ENCODE results near the gene GRM1. TPM values are rescaled to one million over a fixed set of nuclear protein-coding genes. Genes with fewer than 3 reads are reported as not detected.

The GRM1 gene
- total RNA-seq, 1 donor from 2014 or later = 0.13 TPM

DNA sequence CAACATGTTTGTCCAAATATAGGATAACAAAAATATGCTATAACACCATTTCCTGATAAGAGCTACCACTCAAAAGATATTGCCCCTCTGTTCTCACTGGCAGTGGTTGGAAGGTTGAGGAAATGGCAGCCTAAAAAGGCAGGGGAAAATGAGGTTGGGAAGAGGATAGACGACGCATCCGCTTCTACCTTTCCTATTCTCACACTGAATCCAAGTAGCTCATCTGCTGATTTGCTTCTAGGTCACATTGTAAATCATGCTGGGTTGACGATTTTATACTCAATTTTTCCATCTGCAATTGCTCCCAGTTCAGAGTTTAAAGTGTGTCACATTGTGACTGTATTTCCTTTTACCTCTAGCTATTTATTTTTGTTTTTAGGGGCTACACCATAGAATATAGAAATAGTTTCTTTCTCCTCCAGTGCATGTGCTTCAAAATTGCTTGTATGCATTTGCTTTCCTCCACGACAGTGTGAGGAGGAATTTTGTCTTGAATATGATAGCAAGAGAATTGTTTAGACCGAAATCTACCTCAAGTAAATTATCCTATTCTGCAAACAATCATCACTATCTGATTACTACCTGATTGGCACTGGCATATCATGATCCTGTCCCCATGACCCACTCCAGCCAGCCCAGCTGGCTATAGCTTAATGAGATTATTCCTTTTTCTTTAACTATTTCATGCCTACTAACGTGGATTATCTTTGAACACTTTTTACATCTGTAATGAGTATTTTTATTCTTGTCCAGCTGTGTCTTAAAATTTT lies 335.2 kb downstream of the GRM1 start:
- peak in 1 of 2 donors; percentile 30 for DNase-seq (ENCODE audit: low read depth in 2 of 2)

DNA sequence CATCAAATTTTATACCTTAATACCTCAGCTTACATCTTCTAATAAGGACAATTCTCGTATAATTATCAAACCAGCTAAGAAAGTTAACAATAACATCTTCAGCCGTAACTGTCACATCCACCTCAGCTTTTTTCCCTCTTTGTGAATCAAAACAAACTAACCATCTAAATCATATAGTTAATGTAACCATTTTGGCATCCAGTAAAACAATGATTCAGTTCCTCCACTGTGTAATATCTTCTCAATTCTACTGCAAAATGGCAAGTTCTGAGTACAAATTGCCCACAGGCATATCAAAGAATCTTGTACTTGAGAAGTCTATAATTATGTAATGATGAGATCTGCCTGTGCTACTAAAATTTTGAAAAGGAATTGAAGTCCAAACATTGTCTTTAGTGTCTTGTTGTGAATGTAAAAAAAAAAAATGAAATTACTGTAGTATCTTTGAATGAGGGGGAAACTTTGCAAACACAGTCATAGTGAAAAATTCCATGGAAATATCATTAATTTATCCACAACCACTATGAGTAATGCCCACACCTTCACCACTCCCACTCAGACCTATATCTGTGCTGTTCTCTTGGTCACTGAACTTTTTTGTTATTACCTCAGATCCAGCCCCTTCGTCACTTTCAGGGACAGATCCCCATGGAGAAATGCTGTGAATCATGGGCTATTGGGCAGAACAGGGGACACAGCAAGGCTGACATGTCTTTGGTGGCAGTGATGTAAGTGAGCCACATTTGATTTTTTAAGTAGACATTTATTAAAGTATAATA lies 336.1 kb downstream of the GRM1 start:
- DNase-seq (ENCODE audit: low read depth in 2 of 2) = no peak

DNA sequence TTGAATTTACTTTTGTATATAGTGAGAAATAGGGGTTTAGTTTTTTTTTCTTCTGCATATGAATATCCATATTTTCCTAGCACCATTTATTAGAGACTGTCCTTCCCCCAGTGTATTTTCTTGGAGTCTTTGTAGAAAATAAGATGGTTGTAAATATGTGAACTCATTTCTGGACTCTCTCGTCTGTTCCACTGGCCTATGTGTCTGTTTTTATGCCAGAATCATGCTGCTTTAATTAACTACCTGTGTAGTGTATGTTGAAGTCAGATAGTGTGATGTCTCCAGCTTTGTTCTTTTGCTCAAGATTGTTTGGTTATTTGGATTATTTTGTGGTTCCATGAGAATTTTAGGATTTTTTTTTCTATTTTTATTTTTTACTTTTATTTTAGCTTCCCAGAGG lies 338.2 kb downstream of the GRM1 start:
- DNase-seq (ENCODE audit: low read depth in 2 of 2) = no peak

DNA sequence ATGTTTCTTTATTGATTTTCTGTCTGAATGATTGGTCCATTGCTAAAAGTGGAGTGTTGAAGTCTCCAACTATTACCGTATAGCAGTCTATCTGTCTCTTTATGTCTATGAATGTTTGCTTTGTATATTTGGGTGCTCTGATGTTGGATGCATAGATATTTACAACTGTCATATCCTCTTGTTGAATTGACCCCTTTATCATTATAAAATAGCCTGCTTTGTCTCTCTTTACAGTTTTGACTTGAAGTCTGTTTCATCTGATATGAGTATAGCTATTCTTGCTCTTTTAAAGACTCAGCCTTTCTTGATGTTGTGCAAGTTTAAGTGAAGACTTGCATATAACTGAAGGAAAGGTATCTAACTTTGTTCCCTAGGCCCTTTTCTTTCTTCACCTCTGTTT lies 341.0 kb downstream of the GRM1 start:
- DNase-seq (ENCODE audit: low read depth in 2 of 2) = no peak

DNA sequence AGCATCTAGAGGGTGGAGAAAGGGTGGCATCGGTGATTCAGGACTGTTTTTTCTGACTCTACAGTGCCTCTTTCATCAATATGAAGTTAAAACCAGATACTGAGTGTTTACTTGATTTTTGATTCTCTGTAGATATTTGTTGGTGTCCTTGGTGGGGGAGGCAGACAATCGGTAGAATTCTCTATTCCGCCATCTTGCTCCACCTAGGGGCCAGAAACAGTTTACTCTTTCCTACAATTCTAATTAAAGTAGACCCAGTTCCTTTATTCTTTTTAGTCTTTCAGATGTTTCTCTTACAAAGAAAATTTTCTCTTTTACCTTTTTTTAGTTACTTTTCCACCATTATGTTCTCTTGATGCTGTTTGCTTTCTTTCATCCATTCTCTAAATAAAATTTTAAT lies 352.6 kb downstream of the GRM1 start:
- no peak for DNase-seq (ENCODE audit: low read depth in 2 of 2)

DNA sequence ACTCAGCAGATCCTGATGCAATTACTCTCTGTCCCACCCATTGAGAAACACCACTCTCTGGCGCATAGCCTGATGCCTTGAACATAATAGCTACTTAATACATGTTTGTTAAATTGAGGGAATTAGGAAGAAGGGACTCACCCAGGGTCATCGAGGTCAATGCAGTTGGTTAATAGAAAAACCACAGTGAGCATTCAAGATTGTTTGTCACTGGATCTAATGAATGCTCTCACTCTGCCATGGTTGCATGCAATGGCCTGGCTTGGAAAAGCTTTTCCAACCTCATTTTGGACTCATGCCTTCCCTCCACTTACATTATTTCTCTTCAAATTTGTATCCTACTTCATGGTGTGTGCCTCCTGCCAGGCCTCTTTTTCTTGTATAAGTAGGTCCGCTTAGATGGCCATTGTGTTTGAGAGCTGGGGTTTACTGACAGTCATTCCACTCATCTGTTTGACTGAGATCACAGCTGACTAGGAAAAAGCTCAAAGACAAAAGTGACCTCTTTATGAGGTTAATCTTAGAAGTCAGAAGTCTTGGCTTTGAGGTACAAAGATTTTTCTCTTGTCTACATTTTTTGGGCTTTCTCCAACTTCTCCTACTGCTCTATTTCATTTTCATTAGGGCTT lies 360.0 kb downstream of the GRM1 start:
- DNase-seq (ENCODE audit: low read depth in 2 of 2) = no peak

DNA sequence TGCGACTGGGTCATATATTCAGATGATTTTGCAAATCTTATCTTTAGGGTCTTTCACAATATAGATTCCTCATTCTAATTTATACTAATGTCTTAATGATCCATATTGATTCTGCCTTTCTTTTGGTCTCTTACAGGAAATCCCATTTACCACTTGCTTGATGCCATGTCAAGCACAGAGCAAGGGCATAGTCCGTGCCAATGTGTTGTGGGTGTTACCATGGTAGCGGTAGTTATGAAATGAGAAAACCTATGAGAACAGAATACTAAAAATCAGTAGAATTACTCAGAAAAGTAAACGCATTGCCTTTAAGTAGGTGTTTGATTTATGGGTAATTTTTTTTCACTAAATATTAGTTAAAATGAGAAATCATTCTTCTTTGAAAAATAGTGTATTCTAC lies 360.9 kb downstream of the GRM1 start:
- DNase-seq (ENCODE audit: low read depth in 2 of 2) = no peak

DNA sequence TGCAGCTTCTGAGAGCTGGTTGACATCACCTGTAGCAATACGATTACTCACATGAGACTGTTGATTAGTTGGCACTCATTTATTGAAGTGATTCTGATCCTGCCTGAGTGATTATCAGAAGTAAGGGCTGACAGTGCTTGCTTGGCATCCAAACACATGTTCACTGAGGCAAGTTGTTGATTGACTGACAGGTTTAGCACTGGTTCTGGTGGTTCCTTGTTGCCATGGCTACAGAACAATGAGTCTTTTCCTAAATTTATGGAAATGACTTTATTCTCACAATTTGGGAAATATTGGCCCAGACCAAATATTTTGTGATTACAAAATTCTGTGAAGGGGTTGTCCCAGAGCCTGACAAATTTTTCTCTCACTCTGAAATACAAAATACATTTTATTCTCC lies 368.8 kb downstream of the GRM1 start:
- DNase-seq (ENCODE audit: low read depth in 2 of 2) = no peak

DNA sequence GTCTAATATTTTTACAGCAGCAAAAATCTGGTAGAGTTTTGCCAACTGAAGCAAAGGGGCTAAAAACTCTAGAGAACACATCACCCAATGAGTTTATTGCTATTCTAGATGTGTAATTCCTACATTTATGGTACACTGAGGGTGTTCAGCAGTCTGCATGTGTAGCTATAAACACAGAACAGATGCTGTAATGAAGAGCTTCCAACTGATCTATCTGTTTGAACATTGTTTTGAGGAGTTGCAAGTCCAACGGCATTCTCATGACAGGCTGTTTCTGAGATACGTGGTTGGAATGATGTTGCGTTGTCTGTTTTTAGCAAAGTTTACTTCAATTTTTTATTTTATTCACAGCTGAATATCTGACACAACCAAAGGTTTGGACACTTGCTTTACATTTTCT lies 373.6 kb downstream of the GRM1 start:
- no peak for DNase-seq (ENCODE audit: low read depth in 2 of 2)

DNA sequence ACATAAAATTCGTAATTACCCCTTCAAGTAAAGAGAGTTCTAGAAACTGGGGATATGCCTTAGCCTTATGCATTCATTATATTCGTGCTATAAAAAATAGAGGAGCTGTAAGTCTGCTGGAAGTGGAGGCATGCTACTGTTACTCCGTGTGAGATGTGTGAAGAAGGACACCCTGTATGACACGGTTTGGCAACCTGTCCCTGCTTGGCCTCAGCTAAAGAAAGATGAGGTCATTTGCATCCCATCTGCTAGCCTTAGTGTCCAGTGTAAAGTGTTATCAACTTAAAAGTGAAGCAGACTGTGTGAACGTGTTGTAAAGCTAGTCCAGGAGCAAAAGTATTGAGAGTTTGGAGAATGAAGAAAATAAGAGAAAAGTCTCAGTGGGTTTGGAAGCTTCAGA lies 379.7 kb downstream of the GRM1 start:
- DNase-seq (ENCODE audit: low read depth in 2 of 2) = no peak

DNA sequence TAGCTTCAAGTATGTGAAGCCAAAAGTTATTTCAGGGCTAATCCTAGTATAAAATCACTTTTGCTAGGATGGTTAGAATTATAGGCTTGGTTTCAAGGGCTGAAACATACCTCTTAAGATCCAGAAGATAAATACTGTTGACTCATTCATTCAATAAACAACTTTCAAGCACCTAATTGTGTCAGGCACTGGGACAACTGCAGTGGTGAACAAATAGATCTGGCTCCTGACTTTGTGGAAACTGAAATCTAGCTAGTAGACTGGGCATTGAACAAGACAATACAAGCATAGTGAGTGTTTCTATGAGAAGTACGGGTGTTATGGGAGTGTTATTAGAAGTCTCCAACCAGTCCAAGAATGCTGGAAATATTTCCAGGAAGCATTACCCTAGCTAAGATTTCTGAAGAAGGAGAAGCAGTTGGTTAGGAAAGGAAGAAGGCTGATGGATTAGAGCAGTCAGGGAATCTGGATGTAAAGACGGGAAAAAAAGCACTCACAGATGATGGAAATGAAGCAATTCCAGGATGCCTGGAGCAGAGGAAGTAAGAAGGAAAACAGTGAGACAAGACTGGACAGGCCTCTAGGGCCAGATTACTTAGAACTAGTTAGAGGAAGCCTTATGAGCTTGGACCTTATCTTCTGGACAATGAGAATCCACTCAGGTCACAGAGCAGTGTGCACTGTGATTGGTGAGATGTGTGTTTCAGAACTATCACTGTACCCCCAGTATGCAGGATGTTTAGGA lies 382.2 kb downstream of the GRM1 start:
- no peak for DNase-seq (ENCODE audit: low read depth in 2 of 2)

DNA sequence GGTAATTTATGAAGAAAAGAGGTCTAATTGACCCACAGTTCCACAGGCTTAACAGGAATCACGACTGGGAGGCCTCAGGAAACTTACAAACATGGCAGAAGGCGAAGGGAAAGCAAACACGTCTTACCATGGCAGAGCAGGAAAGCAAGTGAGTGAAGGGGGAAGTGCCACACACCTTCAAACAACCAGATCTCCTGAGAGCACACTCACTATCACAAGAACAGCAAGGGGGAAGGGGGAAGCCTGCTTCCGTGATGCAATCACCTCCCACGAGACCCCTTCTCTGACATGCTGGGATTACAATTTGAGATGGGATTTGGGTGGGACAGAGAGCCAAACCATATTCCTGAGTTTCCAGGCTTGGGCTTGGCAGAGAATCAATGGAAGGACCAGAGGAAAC lies 390.7 kb downstream of the GRM1 start:
- no peak for DNase-seq (ENCODE audit: low read depth in 2 of 2)

DNA sequence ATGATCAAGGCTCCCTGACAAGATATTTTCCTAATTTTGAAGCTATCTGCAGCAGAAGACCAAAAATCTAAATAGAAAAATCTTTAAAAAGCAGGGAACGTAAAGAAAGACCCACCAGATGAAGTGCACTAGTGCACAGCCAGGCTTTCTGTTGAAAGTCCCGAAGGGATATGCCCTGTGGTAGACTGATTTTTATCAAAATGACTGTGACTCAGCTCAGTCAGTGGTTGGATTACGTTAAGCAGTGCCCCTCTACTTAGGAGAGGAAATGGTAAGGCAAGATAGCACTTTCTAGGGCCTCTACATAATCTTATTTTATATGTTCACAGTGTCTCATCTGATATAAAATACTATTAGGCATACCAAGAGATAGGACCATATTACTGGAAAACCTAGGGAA lies 391.4 kb downstream of the GRM1 start:
- no peak for DNase-seq (ENCODE audit: low read depth in 2 of 2)

DNA sequence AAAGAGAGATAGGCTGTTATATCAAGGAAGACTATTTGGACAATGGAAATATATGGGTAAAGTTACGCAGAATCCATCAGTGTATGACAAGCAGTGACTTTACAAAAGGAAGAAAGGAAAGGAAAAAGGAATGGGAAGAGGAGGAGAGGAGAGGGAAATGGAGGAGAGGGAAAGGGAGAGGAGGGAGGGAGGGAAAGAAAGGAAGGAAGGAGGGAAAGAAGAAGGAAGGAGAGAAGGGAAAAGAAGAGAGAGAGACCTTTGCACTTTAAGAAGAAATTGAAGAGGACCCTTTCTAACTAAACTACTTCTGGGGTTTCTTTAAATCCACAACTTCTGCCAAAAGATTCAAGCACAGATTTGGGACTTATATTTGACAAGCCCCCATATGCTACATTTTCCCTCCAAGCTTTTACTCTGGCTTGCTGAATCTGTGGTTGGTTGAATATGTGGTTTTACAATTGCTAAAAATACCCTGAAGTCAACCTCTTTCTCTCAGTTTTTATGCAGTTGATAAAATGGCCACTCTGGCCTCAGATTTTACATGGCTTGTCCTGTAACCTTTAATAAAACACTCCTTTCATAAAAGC lies 394.0 kb downstream of the GRM1 start:
- DNase-seq (ENCODE audit: low read depth in 2 of 2) = no peak

DNA sequence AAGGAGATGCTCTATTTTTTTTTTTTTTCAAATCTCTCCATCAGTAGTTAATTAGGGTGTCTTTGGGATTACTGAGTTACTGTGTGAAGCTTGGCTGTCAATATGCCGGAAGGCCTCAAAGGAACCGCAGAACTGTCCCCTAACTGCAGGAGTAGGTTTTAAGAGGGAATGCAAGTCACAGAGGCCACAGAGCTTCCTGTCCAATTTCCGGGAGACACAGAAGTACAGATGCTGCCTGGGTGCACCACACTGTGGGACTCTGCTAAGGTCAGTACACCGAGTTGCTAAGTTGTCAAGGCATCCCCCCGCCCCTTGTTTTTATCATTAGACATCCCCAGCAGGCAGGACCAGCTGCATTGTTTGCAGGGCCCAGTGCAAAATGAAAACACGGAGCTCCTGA lies 394.6 kb downstream of the GRM1 start:
- DNase-seq (ENCODE audit: low read depth in 2 of 2) = no peak

DNA sequence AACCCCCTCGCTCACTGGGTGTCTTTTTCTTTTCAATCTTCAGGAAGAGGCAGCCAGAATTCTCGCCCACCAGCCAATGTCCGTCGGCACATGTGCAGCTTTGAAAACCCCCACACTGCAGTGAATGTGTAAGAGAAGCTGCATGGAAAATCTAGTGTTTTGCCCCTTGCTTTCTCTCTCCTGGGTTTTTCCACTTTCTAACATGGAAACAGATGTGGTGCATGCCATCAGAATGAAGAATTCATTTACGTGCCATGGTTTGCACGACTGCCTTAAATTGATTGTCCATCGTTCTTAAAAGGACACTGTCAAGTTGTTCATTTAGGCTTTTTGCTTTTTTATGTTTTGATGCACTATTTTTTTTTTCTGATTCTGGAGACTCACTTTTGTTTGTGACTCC lies 397.7 kb downstream of the GRM1 start:
- DNase-seq (ENCODE audit: low read depth in 2 of 2) = no peak

DNA sequence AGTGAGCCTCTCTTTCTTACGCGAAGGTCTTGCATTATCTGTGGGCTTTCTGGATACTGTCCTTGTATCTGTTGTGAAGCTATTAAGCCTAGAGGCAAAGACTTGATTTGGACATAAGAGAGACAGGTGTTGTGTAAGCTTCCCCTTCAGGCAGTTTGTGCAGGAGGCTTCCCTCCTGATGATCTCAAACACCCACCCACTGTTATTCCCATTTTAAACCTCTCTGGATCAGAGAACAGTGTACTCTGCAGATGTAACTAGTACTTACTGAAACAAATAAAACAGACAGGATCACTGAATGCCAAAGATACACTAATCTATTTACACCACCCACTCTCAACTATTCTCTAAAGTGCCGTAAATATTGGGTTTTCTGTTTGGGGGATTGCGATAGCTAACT lies 401.0 kb downstream of the GRM1 start:
- DNase-seq (ENCODE audit: low read depth in 2 of 2) = no peak

DNA sequence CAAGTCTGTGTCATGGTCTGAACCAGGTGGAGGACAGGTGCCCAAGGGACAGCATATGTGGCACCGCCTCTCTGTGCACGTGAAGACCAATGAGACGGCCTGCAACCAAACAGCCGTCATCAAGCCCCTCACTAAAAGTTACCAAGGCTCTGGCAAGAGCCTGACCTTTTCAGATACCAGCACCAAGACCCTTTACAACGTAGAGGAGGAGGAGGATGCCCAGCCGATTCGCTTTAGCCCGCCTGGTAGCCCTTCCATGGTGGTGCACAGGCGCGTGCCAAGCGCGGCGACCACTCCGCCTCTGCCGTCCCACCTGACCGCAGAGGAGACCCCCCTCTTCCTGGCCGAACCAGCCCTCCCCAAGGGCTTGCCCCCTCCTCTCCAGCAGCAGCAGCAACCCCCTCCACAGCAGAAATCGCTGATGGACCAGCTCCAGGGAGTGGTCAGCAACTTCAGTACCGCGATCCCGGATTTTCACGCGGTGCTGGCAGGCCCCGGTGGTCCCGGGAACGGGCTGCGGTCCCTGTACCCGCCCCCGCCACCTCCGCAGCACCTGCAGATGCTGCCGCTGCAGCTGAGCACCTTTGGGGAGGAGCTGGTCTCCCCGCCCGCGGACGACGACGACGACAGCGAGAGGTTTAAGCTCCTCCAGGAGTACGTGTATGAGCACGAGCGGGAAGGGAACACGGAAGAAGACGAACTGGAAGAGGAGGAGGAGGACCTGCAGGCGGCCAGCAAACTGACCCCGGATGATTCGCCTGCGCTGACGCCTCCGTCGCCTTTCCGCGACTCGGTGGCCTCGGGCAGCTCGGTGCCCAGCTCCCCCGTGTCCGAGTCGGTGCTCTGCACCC lies 405.2 kb downstream of the GRM1 start:
- peak in 1 of 2 donors; percentile 5 for DNase-seq (ENCODE audit: low read depth in 2 of 2)

DNA sequence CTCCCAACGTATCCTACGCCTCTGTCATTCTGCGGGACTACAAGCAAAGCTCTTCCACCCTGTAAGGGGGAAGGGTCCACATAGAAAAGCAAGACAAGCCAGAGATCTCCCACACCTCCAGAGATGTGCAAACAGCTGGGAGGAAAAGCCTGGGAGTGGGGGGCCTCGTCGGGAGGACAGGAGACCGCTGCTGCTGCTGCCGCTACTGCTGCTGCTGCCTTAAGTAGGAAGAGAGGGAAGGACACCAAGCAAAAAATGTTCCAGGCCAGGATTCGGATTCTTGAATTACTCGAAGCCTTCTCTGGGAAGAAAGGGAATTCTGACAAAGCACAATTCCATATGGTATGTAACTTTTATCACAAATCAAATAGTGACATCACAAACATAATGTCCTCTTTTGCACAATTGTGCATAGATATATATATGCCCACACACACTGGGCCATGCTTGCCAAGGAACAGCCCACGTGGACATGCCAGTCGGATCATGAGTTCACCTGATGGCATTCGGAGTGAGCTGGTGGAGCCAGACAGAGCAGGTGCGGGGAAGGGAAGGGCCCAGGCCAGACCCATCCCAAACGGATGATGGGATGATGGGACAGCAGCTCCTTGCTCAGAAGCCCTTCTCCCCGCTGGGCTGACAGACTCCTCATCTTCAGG lies 406.0 kb downstream of the GRM1 start:
- DNase-seq (ENCODE audit: low read depth in 2 of 2) = no peak

DNA sequence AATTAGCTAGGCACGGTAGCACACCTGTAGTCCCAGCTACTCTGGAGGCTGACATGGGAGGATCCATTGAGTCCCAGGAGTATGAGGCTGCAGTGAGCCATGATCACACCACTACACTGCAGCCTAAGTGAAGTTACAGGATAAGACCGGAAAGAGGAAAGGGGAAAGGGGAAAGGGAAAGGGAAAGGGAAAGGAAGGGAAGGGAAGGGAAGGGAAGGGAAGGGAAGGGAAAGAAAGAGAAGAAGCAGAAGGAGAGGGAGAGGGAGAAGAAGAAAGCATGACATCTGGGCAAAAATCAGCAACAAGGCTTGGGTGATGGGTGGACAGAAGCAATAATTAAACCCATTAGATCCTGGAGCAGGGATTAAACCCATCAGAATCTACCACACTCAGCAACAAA lies 413.0 kb downstream of the GRM1 start:
- DNase-seq (ENCODE audit: low read depth in 2 of 2) = no peak

All from dermis microvascular lymphatic vessel endothelial cell (primary cell).